H1 (cell line): ENCODE data around the gene ETV2. TPM values are rescaled to one million over a fixed set of nuclear protein-coding genes. Genes with fewer than 3 reads are reported as not detected.

Experiments used
- ATF2 ChIP-seq: IDR thresholded peaks from 2 replicates; pipeline ENCODE4 v1.6.1; 2012; ENCODE audit warnings: low read length, inconsistent platforms
- ATF3 ChIP-seq: IDR thresholded peaks from 2 replicates; pipeline ENCODE4 v1.6.1; 2011; ENCODE audit warnings: low read depth, mild to moderate bottlenecking, low read length; ENCODE audit not compliant: insufficient read depth
- CBX5 ChIP-seq: fragments of 300-800, 300-1000 bp; sonication (generic); IDR thresholded peaks from 2 replicates; pipeline ENCODE4 v1.7.1; 2016; ENCODE audit warnings: antibody characterized with exemption, low read length, low read depth
- CTBP2 ChIP-seq: IDR thresholded peaks from 2 replicates; pipeline ENCODE4 v1.7.0; 2011; ENCODE audit warnings: borderline replicate concordance, mild to moderate bottlenecking, moderate library complexity, mixed read lengths, low read length; ENCODE audit not compliant: insufficient read depth, insufficient read length
- CTCF ChIP-seq, 3 experiments: IDR thresholded peaks; 1 replicate in 2 of 3; 2 replicates in 1 of 3; pipeline versions ENCODE4 v1.5.1 to v1.6.1; 2011; ENCODE audit warnings: low read length in 3 of 3, mild to moderate bottlenecking in 3 of 3, inconsistent platforms in 2 of 3, low read depth in 1 of 3, moderate library complexity in 1 of 3; ENCODE audit not compliant: insufficient read depth in 1 of 3; ENCODE audit errors: control extremely low read depth in 1 of 3
- EP300 ChIP-seq, 2 experiments: IDR thresholded peaks; 1 replicate in 1 of 2; 2 replicates in 1 of 2; pipeline ENCODE4 v1.6.1; 2011 to 2012; ENCODE audit warnings: low read depth in 2 of 2, low read length in 2 of 2, mild to moderate bottlenecking in 2 of 2, borderline replicate concordance in 1 of 2, inconsistent platforms in 1 of 2, moderate library complexity in 1 of 2
- EZH2 ChIP-seq: fragments of 200-600 bp; sonication (generic); IDR thresholded peaks from 2 replicates; pipeline ENCODE4 v1.7.1; 2012; ENCODE audit warnings: low read depth, mild to moderate bottlenecking, moderate library complexity, low read length, inconsistent platforms; ENCODE audit not compliant: severe bottlenecking
- HDAC6 ChIP-seq: IDR thresholded peaks from one replicate; pipeline ENCODE4 v1.7.1; 2012; ENCODE audit warnings: low read depth, mild to moderate bottlenecking, inconsistent platforms, low read length, moderate library complexity
- JUN ChIP-seq: IDR thresholded peaks from 2 replicates; pipeline ENCODE4 v1.6.1; 2011; ENCODE audit warnings: low read depth, mild to moderate bottlenecking, improper control_type of control experiment, low read length
- KDM4A ChIP-seq: IDR thresholded peaks from one replicate; pipeline ENCODE4 v1.7.1; 2012; ENCODE audit warnings: low read depth, mild to moderate bottlenecking, moderate library complexity, low read length, inconsistent platforms; ENCODE audit not compliant: severe bottlenecking
- POU5F1 ChIP-seq: IDR thresholded peaks from 2 replicates; pipeline ENCODE4 v1.6.1; 2011; ENCODE audit warnings: low read depth, mild to moderate bottlenecking, low read length, moderate library complexity
- RAD21 ChIP-seq, 2 experiments: IDR thresholded peaks in 1 of 2; conservative IDR thresholded peaks in 1 of 2; 2 replicates each; pipeline ENCODE4 v1.6.1; 2011; ENCODE audit warnings: low read depth in 2 of 2, low read length in 2 of 2, improper control_type of control experiment in 1 of 2, inconsistent platforms in 1 of 2, mild to moderate bottlenecking in 1 of 2, moderate library complexity in 1 of 2
- RFX5 ChIP-seq: IDR thresholded peaks from 2 replicates; pipeline ENCODE4 v1.6.1; 2011; ENCODE audit warnings: low read depth, low read length, improper control_type of control experiment, borderline replicate concordance
- SP1 ChIP-seq: IDR thresholded peaks from 2 replicates; pipeline ENCODE4 v1.6.1; 2011; ENCODE audit warnings: low read depth, low read length
- SP2 ChIP-seq: IDR thresholded peaks from 2 replicates; pipeline ENCODE4 v1.6.1; 2012; ENCODE audit warnings: mild to moderate bottlenecking, low read length, inconsistent platforms
- USF2 ChIP-seq: IDR thresholded peaks from 2 replicates; pipeline ENCODE4 v1.6.1; 2011; ENCODE audit warnings: low read length, improper control_type of control experiment
- polyA plus RNA-seq, 7 experiments: library from polyadenylated mRNA; depleted of rRNA in 3 of 7; stranded (reverse) in 5 of 7; unstranded in 2 of 7; fragments of >200 nt in 5 of 7; fragments of 200-250 nt in 2 of 7; gene quantifications; 1 replicate in 5 of 7; 2 replicates in 1 of 7; 4 replicates in 1 of 7; pipeline versions ENCODE4 v1.2.1 to v1.2.3, GENCODE V29; 2011 to 2013; ENCODE audit warnings: missing spikeins in 2 of 7, mixed read lengths in 2 of 7
- total RNA-seq: library from RNA; stranded (reverse); fragmentation: NEBNext Ultra II Directional; extraction: Animal tissue kit (Norgen Biotek cat#: 25700); gene quantifications from 2 replicates; pipeline ENCODE4 v1.2.1, GENCODE V29; 2021

ETV2 gene
- total and polyA plus RNA-seq, 2 of the 8 experiments (the other 6 are each of a cell fraction or from before 2014, with no cell fraction given): 0.88 to 1.3 TPM

GRCh38 chr19:35628565-35629331 is 12.8 kb upstream of the ETV2 start, which contains the start of gene RBM42 (continued):
- TF ChIP-seq ATF2 (peak; percentile 92), EP300 (IDR thresholded peaks at IDR 0.05; ENCODE audit: borderline replicate concordance in 1 of 2, low read depth in 2 of 2, low read length in 2 of 2) (no peak), SP1 (peak; percentile 98), SP2 (peak; percentile 44; the same call in 1 of the 2 replicates), RFX5 (peak; percentile 72), JUN (peak; percentile 73), CTCF (IDR thresholded peaks at IDR 0.05; ENCODE audit: control extremely low read depth in 1 of 3, insufficient read depth in 1 of 3, low read depth in 1 of 3, low read length in 3 of 3) (no peak), CBX5 (no peak), RAD21 (IDR thresholded peaks at IDR 0.05 in 1 of 2, conservative IDR thresholded peaks at IDR 0.05 in 1 of 2; ENCODE audit: low read depth in 2 of 2, low read length in 2 of 2) (0 out of 4 replicates have a peak, but pooled peaks of 1 of the 2 experiments have one; percentile 1), USF2 (peak; percentile 4; the same call in 1 of the 2 replicates), EZH2 (no peak), POU5F1 (no peak), HDAC6 (no peak), KDM4A (peak; percentile 100), ATF3 (peak; percentile 99), CTBP2 (no peak)
